ENCODE measurements around the gene PDE6B.

DNA sequence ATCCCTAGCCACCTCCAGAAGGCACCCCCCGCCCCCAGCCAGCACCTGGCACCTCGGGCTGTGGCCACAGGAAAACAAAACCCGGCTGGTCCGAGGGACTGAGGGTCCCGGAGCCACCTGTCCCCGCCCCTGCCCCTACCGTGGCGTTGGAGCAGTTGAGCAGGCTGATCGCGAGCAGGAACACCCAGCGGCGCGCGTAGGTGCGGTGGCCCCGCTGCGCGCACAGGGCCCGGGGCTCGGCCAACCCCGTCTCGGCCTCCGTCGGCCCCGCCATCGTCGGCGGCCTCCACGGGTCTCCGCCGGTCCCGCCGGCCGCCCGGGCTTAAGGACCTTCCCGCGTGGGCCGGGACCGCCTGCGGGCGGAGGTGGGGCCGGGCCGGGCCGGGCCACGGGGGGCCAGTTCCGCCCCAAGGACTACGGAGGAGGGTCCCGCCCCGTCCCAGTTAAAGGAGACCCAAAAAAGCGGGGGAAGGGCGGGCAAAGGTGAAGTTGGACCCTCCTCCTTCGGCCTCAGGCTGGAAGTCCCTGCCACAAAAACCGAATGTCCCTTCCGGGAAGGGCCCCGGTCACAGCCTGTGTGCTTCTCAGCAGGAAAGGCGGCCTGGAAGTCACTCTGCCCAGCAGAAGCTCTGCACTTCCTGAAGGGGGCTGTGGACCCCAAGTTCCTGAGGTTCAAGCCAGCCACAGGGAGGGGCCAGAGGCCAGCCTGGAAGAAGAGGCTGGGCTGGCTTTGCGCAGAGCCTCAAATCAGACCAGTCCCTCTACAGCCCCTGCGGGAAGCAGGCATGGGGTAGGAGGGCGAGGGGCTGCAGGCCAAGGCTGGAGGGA lies 63.7 kb downstream of the PDE6B start, which contains the start of gene SLC49A3:
- TF ChIP-seq POLR2A (IDR thresholded peaks at IDR 0.05; ENCODE audit: low read length), result no peak
- TF ChIP-seq GATA1 (IDR thresholded peaks at IDR 0.05; ENCODE audit: low read depth, low read length), result no peak

Data from erythroblast (primary cell).